ENCODE data around the gene ACSL4. TPM values are rescaled to one million over a fixed set of nuclear protein-coding genes. Genes with fewer than 3 reads are reported as not detected.
"Not testable (repeated sequence)": the region's sequence is repeated elsewhere in the genome, so short reads cannot be mapped to it uniquely, and the experiment has no call there.

Gene ACSL4
- total RNA-seq, 1 donor from 2014 or later = 70.4 TPM

- H3K4me3 ChIP-seq (ENCODE audit: low read depth, low read length) = no peak overlapping the region
- H3K27me3 ChIP-seq (ENCODE audit: control insufficient read depth, insufficient read depth, low read length) = no peaks in the 10 kb centered on the region
- no peak for DNase-seq (ENCODE audit: low read depth)
- H3K36me3 ChIP-seq (ENCODE audit: control insufficient read depth, insufficient read depth, low read length) = no peaks in the 10 kb centered on the region
- no peak for TF ChIP-seq CTCF (IDR thresholded peaks at IDR 0.05; ENCODE audit: insufficient read depth, low read length, poor library complexity, severe bottlenecking)
Observed at GRCh38 chrX:109638158-109638557, 94.9 kb downstream of the ACSL4 start.

- H3K4me3 ChIP-seq (ENCODE audit: low read depth, low read length); DNase-seq (ENCODE audit: low read depth); H3K27me3 ChIP-seq (ENCODE audit: control insufficient read depth, insufficient read depth, low read length); H3K36me3 ChIP-seq (ENCODE audit: control insufficient read depth, insufficient read depth, low read length): not testable (repeated sequence)
Observed at GRCh38 chrX:109637477-109637876, 95.6 kb downstream of the ACSL4 start.

- peak; percentile 36 for TF ChIP-seq CTCF (IDR thresholded peaks at IDR 0.05; ENCODE audit: insufficient read depth, low read length, poor library complexity, severe bottlenecking)
- no peaks in the 10 kb centered on the region for H3K27me3 ChIP-seq (ENCODE audit: control insufficient read depth, insufficient read depth, low read length)
- DNase-seq (ENCODE audit: low read depth) = no peak
- no peak overlapping the region for H3K4me3 ChIP-seq (ENCODE audit: low read depth, low read length)
- H3K36me3 ChIP-seq (ENCODE audit: control insufficient read depth, insufficient read depth, low read length) = no peaks in the 10 kb centered on the region
Observed at GRCh38 chrX:109635146-109635545, 97.9 kb downstream of the ACSL4 start.

- no peak for DNase-seq (ENCODE audit: low read depth)
- Histone ChIP-seq H3K27me3 (ENCODE audit: control insufficient read depth, insufficient read depth, low read length) (no peaks in the 10 kb centered on the region), H3K36me3 (ENCODE audit: control insufficient read depth, insufficient read depth, low read length) (no peaks in the 10 kb centered on the region), H3K4me3 (ENCODE audit: low read depth, low read length) (no peak overlapping the region)
- TF ChIP-seq CTCF (IDR thresholded peaks at IDR 0.05; ENCODE audit: insufficient read depth, low read length, poor library complexity, severe bottlenecking) = peak; percentile 52
Observed at GRCh38 chrX:109632906-109633504, 100.1 kb downstream of the ACSL4 start.

- no peak for DNase-seq (ENCODE audit: low read depth)
- H3K4me3 ChIP-seq (ENCODE audit: low read depth, low read length) = no peak overlapping the region
- no peak for TF ChIP-seq CTCF (IDR thresholded peaks at IDR 0.05; ENCODE audit: insufficient read depth, low read length, poor library complexity, severe bottlenecking)
- no peaks in the 10 kb centered on the region for H3K36me3 ChIP-seq (ENCODE audit: control insufficient read depth, insufficient read depth, low read length)
- no peaks in the 10 kb centered on the region for H3K27me3 ChIP-seq (ENCODE audit: control insufficient read depth, insufficient read depth, low read length)
Observed at GRCh38 chrX:109629310-109629709, 103.7 kb downstream of the ACSL4 start.

- Histone ChIP-seq H3K27me3 (ENCODE audit: control insufficient read depth, insufficient read depth, low read length) (no peaks in the 10 kb centered on the region), H3K4me3 (ENCODE audit: low read depth, low read length) (no peak overlapping the region), H3K36me3 (ENCODE audit: control insufficient read depth, insufficient read depth, low read length) (no peaks in the 10 kb centered on the region)
- no peak for TF ChIP-seq CTCF (IDR thresholded peaks at IDR 0.05; ENCODE audit: insufficient read depth, low read length, poor library complexity, severe bottlenecking)
- no peak for DNase-seq (ENCODE audit: low read depth)
Observed at GRCh38 chrX:109626637-109627036, 106.4 kb downstream of the ACSL4 start.

Measured in kidney epithelial cell (primary cell).